Fibroblast of lung (primary cell): ENCODE measurements around the gene POMGNT1. TPM values are rescaled to one million over a fixed set of nuclear protein-coding genes. Genes with fewer than 3 reads are reported as not detected.

Experiments used
- DNase-seq, 2 donors: peaks; one replicate each; pipeline versions ENCODE4 v3.0.0 to v3.0.0-alpha.2; 2010; ENCODE audit warnings: low read depth in 2 of 2
- H2AFZ ChIP-seq: 2 replicates; pipeline ENCODE4 v1.5.1; 2012; ENCODE audit warnings: low read length, control low read depth, inconsistent platforms
- H3K27ac ChIP-seq: 2 replicates; pipeline ENCODE4 v1.5.1; 2011; ENCODE audit warnings: low read length, control low read depth; ENCODE audit not compliant: insufficient read depth
- H3K27me3 ChIP-seq: 2 replicates; pipeline ENCODE4 v1.5.1; 2011; ENCODE audit warnings: mild to moderate bottlenecking, low read length; ENCODE audit not compliant: control insufficient read depth, insufficient read depth
- H3K36me3 ChIP-seq: 2 replicates; pipeline ENCODE4 v1.5.1; 2011; ENCODE audit warnings: low read length; ENCODE audit not compliant: control insufficient read depth, insufficient read depth
- H3K4me1 ChIP-seq: 2 replicates; pipeline ENCODE4 v1.5.1; 2011; ENCODE audit warnings: low read length; ENCODE audit not compliant: control insufficient read depth, insufficient read depth; ENCODE audit errors: extremely low read depth
- H3K4me2 ChIP-seq: 2 replicates; pipeline ENCODE4 v1.5.1; 2011; ENCODE audit warnings: low read length, control low read depth; ENCODE audit not compliant: insufficient read depth; ENCODE audit errors: extremely low read depth
- H3K4me3 ChIP-seq, 4 experiments: fragments of 200-600 bp in 1 of 4; sonication (generic) in 1 of 4; replicated peaks in 1 of 4; 2 replicates each; pipeline ENCODE4 v1.5.1; 2011 to 2016; ENCODE audit warnings: low read length in 4 of 4, low read depth in 3 of 4, mild to moderate bottlenecking in 3 of 4, control low read depth in 2 of 4, inconsistent platforms in 1 of 4, mixed read lengths in 1 of 4; ENCODE audit not compliant: insufficient read depth in 1 of 4; ENCODE audit errors: control extremely low read depth in 1 of 4
- H3K79me2 ChIP-seq: 2 replicates; pipeline ENCODE4 v1.5.1; 2012; ENCODE audit warnings: mild to moderate bottlenecking, low read length, inconsistent platforms; ENCODE audit not compliant: control insufficient read depth, insufficient read depth
- H3K9ac ChIP-seq: 2 replicates; pipeline ENCODE4 v1.5.1; 2011; ENCODE audit warnings: mild to moderate bottlenecking, low read length, control low read depth; ENCODE audit not compliant: insufficient read depth
- H3K9me3 ChIP-seq: 2 replicates; pipeline ENCODE4 v1.5.1; 2012; ENCODE audit warnings: low read depth, low read length; ENCODE audit not compliant: control insufficient read depth, insufficient read depth
- H4K20me1 ChIP-seq: 2 replicates; pipeline ENCODE4 v1.5.1; 2011; ENCODE audit warnings: low read length; ENCODE audit not compliant: control insufficient read depth, insufficient read depth; ENCODE audit errors: extremely low read depth
- CTCF ChIP-seq, 2 donors: IDR thresholded peaks in 1 of 2; conservative IDR thresholded peaks in 1 of 2; 1 replicate in 1 of 2; 2 replicates in 1 of 2; pipeline ENCODE4 v1.5.1; 2011 to 2012; ENCODE audit warnings: low read length in 2 of 2, control low read depth in 1 of 2, inconsistent platforms in 1 of 2, low read depth in 1 of 2, mild to moderate bottlenecking in 1 of 2
- EZH2 ChIP-seq: IDR thresholded peaks from 2 replicates; pipeline ENCODE4 v1.5.1; 2012; ENCODE audit warnings: low read length, control low read depth, mild to moderate bottlenecking; ENCODE audit errors: missing control alignments
- polyA plus RNA-seq, 2 donors: library from polyadenylated mRNA; depleted of rRNA in 1 of 2; stranded (reverse) in 1 of 2; unstranded in 1 of 2; fragments of >200 nt; gene quantifications; 2 replicates each; pipeline ENCODE4 v1.2.1, GENCODE V29; 2011 to 2012; ENCODE audit warnings: missing spikeins in 1 of 2
- total RNA-seq: library from RNA; depleted of rRNA; stranded (reverse); fragments of >200 nt; gene quantifications from 2 replicates; pipeline ENCODE4 v1.2.1, GENCODE V29; 2014

Gene POMGNT1
- total and polyA plus RNA-seq, 2 donors (not counting 1 experiment from before 2014, with no cell fraction given): 42.2 to 51.7 TPM

DNA sequence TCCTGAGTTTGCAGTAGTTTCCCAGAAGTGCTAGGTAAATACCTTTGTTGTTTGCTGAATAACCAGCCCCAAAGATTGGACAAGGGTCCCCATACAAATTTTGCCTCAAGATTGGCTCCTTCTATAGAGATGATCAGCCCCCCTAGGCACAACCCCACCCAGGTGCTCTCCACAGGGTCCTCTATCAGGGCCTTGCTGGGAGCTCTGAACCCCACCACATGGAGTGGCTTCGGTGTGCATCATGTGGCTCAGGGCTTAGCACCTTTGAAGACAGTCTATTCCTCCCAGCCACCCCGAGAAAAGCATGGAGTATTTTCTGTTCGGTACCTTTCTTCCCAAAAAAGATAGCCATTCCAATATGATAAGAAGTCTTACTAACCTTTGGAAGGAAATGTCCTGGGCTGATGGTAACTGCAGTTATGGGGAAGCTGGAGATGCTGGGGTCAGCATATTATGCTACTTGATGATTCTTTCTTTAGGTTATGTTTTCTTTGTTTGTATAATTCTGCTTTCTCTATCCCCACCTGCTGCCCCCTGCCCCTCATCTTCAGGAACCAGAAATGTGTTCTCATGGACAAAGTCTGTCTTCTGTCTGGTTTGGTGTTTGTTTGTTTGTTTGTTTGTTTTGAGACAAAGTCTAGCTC is 28.3 kb downstream of the POMGNT1 start:
- Histone ChIP-seq H3K27me3 (peaks cover 19% of the 10 kb centered on the region), H3K27ac (no peak overlapping the region), H4K20me1 (no peaks in the 10 kb centered on the region), H2AFZ (no peak overlapping the region), H3K9me3 (no peaks in the 10 kb centered on the region), H3K4me1 (peaks cover 6% of the 10 kb centered on the region), H3K36me3 (no peaks in the 10 kb centered on the region), H3K9ac (no peak overlapping the region), H3K4me2 (no peak overlapping the region), H3K79me2 (no peaks in the 10 kb centered on the region), H3K4me3 (no peak overlapping the region)
- TF ChIP-seq EZH2 (no peak), CTCF (conservative IDR thresholded peaks at IDR 0.05 in 1 of 2, IDR thresholded peaks at IDR 0.05 in 1 of 2; ENCODE audit: low read depth in 1 of 2, low read length in 2 of 2) (no peak)
- DNase-seq: no peak

- Histone ChIP-seq H3K79me2 (no peaks in the 10 kb centered on the region), H3K9ac (no peak overlapping the region), H3K4me2 (no peak overlapping the region), H2AFZ (no peak overlapping the region), H3K27ac (no peak overlapping the region), H3K4me3 (no peak overlapping the region), H3K36me3 (no peaks in the 10 kb centered on the region), H3K9me3 (no peaks in the 10 kb centered on the region), H3K27me3 (peaks cover 19% of the 10 kb centered on the region), H3K4me1 (peaks cover 3% of the 10 kb centered on the region), H4K20me1 (no peaks in the 10 kb centered on the region)
- no peak for DNase-seq
- TF ChIP-seq EZH2: no peak
- TF ChIP-seq CTCF (conservative IDR thresholded peaks at IDR 0.05 in 1 of 2, IDR thresholded peaks at IDR 0.05 in 1 of 2; ENCODE audit: low read depth in 1 of 2, low read length in 2 of 2): no peak
Measured at GRCh38 chr1:46168477-46168876, 29.8 kb downstream of the POMGNT1 start.

DNA sequence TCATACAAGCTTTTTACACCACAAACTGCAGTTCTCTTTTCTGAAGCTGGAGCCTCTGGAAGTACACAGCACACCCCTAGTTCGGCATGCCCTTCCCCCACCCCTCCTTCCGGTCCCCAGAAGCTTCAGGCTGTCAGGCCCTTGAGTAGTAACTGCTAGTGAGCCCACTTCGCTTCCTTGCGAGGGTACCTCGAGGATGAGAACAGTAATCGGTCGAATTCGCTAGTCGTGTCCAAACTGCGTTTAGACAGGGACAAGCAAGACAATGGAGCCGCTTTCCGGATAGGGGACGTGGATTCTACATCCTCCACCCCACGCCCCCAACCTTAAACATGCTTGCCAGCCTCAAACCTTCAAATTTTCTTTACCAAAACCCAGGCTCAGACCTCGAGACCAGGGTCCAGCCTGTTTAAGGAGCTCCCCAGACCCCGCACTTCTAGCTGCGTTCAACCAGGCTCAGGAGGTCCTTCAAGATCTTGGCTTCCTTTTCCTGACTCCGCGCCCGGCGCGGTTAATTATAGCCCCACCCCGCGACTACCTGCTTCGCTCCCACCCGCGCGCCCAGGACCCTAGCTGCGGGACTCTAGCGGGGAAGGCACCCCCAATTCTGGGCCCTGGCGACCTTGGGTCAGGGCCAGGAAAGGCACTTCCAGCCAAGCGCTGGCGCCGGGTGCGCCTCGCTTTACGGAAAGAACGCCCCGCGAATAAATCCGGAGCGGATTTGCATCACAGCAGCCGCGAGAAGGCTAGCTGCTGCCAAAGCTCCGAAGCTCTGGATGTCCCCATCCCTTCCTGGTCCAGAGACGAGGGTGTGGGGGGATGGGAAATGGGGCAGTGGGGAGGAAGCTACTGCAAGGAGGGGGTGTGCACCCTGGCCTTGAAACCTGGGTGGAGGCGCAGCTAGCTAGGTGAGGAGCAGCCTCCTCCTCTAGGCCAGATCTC is 31.4 kb downstream of the POMGNT1 start:
- no peaks in the 10 kb centered on the region for H3K36me3 ChIP-seq
- TF ChIP-seq CTCF (conservative IDR thresholded peaks at IDR 0.05 in 1 of 2, IDR thresholded peaks at IDR 0.05 in 1 of 2; ENCODE audit: low read depth in 1 of 2, low read length in 2 of 2): no peak
- no peak for TF ChIP-seq EZH2
- no peaks in the 10 kb centered on the region for H3K9me3 ChIP-seq
- H3K27me3 ChIP-seq: peaks cover 19% of the 10 kb centered on the region
- no peaks in the 10 kb centered on the region for H4K20me1 ChIP-seq
- no peak overlapping the region for H3K27ac ChIP-seq
- peak overlapping the region; percentile 51 for H2AFZ ChIP-seq
- no peaks in the 10 kb centered on the region for H3K4me1 ChIP-seq
- peak in 1 of 2 donors; percentile 15 for DNase-seq
- peak overlapping the region; percentile 64 for H3K4me2 ChIP-seq
- peak overlapping the region; percentile 33 to 54 (median 38) for H3K4me3 ChIP-seq
- H3K9ac ChIP-seq: no peak overlapping the region
- H3K79me2 ChIP-seq: no peaks in the 10 kb centered on the region
